ENCODE measurements around the gene MFN2.
A peak's percentile ranks its signal among the peaks of the same experiment; 100 is the strongest.
"Not testable (repeated sequence)": the region's sequence is repeated elsewhere in the genome, so short reads cannot be mapped to it uniquely, and the experiment has no call there.

Gene MFN2

DNA sequence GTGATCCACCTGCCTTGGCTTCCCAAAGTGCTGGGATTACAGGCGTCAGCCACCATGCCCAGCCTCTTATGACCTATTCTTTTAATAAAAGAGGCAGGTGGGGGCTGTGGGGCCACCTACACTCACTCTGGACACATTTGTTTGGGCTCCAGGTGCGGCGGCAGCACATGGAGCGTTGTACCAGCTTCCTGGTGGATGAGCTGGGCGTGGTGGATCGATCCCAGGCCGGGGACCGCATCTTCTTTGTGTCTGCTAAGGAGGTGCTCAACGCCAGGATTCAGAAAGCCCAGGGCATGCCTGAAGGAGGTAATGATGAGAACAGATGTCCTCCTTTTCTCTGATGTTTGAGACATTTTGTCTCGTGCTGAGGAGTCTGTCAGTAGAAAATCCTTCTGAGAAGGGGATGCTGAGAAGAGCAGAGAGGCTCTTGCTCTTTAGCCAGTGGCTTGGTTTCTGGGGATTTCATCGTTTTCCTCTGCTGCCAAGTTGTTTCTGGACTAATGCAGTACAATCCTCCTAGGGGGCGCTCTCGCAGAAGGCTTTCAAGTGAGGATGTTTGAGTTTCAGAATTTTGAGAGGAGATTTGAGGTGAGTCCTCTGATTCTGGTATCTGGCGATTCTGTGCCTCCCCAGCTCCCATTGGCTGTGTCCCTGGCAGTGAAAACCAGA is 21.1 kb downstream of the MFN2 start:
- peak in 2 of 3 experiments; percentile 7 to 12 for DNase-seq

GRCh38 chr1:12001996-12002493 is 21.8 kb downstream of the MFN2 start:
- no peak for DNase-seq

- no peak for DNase-seq
Observed at GRCh38 chr1:12003762-12004161, 23.5 kb downstream of the MFN2 start.

GRCh38 chr1:12005488-12006166 is 25.4 kb downstream of the MFN2 start:
- no peak for DNase-seq

- DNase-seq: no peak
Observed at GRCh38 chr1:12006167-12006921, 26.1 kb downstream of the MFN2 start.

DNA sequence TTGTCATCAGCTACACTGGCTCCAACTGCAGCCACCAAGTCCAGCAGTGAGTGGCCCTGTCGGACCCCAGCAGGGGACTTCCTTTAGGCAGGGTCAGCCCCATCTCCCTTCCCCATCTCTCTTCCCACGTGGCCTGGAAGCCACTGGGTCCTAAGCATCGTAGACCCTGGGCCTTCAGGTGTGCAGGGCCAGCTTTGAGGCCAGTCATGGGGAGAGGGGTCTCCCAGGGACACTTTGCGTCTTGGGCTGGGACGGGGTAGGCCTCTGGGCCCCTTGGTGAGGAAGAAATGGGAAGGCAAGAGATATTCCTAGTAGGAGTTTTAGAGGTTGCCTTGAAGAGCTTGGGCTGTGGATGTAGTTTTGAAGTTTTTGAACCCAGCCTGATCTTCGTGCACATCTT is 27.0 kb downstream of the MFN2 start:
- no peak for DNase-seq

- DNase-seq: not testable (repeated sequence)
Observed at GRCh38 chr1:12008355-12008754, 28.1 kb downstream of the MFN2 start.

- no peak for DNase-seq
Observed at GRCh38 chr1:12009318-12009947, 29.2 kb downstream of the MFN2 start.

GRCh38 chr1:12010746-12011570 is 30.7 kb downstream of the MFN2 start:
- no peak for DNase-seq

DNA sequence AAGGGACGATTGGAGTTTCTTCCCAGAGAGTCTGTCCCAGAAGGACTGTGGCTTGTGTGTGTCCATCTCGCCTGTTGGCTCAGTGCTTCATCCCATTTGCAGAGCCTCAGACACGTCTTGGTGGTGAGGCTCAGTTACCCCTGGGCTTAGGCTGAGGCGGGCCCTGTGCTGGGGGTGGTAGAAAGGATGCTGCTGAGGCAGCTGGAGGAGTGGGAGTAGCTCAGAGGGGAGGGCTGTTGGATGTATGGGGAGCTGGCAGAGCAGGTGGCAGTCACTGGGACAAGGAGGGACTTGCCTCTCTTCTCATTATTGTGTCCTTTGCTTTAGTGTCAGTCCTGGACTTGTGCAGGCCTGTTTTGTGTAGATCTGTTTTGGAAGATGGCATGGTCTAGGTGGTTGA is 31.8 kb downstream of the MFN2 start:
- DNase-seq: no peak

- DNase-seq: no peak
Observed at GRCh38 chr1:12012560-12013316, 32.5 kb downstream of the MFN2 start.

- no peak for DNase-seq
Observed at GRCh38 chr1:12014141-12014991, 34.1 kb downstream of the MFN2 start.

DNA sequence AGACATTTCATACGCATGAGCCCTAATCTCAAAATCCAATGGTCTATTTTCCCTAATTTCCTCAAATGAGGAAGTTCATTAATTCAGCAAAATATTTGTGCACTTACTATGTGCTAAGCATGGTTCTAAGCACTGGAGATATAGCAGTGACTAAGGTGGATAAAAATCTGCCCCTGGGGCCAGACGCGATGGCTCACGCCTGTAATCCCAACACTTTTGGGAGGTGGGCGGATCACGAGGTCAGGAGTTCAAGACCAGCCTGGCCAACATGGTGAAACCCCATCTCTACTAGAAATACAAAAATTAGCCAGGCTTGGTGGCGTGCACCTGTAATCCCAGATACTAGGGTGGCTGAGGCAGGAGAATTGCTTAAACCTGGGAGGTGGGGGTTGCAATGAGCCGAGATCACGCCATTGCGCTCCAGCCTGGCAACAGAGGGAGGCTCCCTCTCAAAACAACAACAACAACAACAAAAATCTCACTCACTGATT is 34.8 kb downstream of the MFN2 start:
- no peak for DNase-seq

DNA sequence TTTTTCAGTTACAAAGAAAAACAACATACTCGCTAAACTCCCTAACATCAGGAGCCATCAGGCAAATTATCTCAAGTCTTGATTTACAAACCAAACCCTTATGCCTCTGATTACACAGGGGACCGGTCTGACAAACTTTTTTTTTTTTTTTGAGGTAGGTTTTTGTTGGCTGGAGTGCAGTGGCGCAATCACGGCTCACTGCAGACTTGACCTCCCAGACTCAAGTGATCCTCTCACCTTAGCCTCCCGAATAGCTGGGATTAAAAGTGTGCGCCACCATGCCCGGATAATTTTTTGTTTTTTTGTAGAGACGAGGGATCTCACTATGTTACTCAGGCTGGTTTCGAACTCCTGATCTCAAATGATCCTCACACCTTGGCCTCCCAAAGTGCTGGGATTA is 35.3 kb downstream of the MFN2 start:
- DNase-seq: no peak

DNA sequence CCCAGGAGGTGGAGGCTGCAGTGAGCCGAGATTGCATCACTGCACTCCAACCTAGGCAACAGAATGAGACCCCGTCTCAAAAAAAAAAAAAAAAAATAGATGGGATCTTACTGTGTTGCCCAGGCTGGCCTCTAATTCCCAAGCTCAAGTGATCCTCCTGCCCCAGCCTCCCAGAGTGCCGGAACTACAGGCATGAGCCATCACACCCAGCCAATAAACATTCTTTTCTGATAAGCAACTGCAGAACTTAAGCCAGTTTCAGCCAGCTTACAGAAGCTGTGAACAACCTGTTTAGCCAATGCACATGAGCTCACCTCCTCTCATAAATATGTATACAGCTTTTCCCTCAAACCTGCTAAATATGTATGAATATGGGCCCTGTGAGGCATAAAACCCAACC is 35.9 kb downstream of the MFN2 start:
- DNase-seq: no peak

GRCh38 chr1:12019858-12020509 is 39.7 kb downstream of the MFN2 start:
- DNase-seq: no peak

GRCh38 chr1:12021616-12022015 is 41.4 kb downstream of the MFN2 start:
- no peak for DNase-seq

GRCh38 chr1:12022036-12022435 is 41.8 kb downstream of the MFN2 start:
- no peak for DNase-seq

DNA sequence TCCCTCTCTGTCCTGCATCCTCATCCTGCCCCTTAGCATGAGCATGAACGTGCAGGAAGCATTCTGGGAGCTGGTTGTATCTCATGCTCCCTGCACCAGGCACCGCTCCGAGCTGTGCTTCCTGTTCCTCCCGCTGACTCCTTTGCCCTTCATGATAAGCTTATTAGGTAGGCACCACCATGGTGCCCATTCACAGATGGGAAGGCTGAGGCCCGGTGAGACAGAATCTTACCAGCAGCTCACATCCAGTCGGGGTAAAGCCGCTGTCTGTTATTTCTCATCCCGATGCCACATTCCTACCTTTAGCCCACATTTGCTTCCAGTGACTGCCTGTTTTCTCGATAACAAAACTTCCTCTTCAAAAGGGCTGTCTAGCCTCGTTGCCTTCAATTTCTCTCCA is 46.3 kb downstream of the MFN2 start:
- no peak for DNase-seq

DNA sequence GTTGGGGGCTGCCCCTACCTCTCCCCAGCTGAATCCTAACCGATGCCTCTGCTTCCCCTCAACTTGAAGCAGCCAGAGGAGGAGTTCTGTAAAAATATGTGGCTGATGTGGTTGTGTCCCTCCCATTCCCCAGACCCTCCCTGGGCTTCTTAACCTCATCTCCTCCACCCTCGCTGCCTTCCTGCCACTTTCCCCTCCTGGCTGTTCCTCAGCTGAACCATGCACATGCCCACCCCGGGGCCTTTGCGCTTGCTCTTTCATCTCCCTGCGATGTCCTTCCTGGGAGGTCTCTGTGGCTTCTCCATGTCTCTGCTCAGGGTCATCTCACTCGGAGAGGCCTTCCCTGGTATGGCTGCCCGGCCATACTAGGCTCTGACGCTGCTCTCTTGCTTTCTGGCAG is 48.0 kb downstream of the MFN2 start:
- no peak for DNase-seq

Data from NCI-H1417 (cell line).